Measurements from ENCODE around the gene OR52H1.

DNA sequence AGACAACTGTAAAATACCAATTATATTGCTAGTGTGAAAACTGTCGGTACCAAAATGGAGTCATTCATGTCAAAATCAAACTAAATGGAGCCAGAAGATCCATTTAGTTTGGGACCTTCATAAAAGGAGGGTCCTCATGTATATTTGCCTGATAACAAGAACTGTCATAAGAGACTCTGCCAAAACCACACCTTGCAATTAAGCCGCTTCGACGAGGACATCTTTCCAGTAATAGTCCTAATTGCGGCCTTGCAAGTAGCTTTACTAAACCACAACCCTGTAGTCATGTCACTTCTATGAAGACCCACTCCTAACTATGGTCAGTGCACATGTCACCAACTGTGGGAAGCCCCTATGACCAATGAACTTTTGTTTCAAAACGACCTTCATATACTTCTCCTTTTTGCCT is 47.9 kb downstream of the OR52H1 start:
- TF ChIP-seq EZH2 (IDR thresholded peaks at IDR 0.05; ENCODE audit: insufficient read depth, low read length): no peak
- TF ChIP-seq, protein P1, sequence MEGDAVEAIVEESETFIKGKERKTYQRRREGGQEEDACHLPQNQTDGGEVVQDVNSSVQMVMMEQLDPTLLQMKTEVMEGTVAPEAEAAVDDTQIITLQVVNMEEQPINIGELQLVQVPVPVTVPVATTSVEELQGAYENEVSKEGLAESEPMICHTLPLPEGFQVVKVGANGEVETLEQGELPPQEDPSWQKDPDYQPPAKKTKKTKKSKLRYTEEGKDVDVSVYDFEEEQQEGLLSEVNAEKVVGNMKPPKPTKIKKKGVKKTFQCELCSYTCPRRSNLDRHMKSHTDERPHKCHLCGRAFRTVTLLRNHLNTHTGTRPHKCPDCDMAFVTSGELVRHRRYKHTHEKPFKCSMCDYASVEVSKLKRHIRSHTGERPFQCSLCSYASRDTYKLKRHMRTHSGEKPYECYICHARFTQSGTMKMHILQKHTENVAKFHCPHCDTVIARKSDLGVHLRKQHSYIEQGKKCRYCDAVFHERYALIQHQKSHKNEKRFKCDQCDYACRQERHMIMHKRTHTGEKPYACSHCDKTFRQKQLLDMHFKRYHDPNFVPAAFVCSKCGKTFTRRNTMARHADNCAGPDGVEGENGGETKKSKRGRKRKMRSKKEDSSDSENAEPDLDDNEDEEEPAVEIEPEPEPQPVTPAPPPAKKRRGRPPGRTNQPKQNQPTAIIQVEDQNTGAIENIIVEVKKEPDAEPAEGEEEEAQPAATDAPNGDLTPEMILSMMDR (IDR thresholded peaks at IDR 0.05; ENCODE audit: insufficient read depth, low read depth, low read length): no peak
